IgD-negative memory B cell (primary cell): ENCODE measurements around the gene STK32A. TPM values are rescaled to one million over a fixed set of nuclear protein-coding genes. Genes with fewer than 3 reads are reported as not detected.
A peak's percentile ranks its signal among the peaks of the same experiment; 100 is the strongest.

Experiments
- H3K27ac Mint-ChIP-seq, 3 donors: one replicate each; pipeline ENCODE4 v1.8.0; 2020 to 2022; ENCODE audit warnings: mild to moderate bottlenecking in 3 of 3, mixed read lengths in 3 of 3, moderate library complexity in 1 of 3
- H3K27me3 Mint-ChIP-seq: one replicate; pipeline ENCODE4 v1.8.0; 2021; ENCODE audit warnings: mixed read lengths
- H3K36me3 Mint-ChIP-seq: one replicate; pipeline ENCODE4 v1.8.0; 2020; ENCODE audit warnings: mild to moderate bottlenecking, mixed read lengths
- H3K4me1 Mint-ChIP-seq, 3 donors: one replicate each; pipeline ENCODE4 v1.8.0; 2020 to 2022; ENCODE audit warnings: mixed read lengths in 3 of 3, mild to moderate bottlenecking in 1 of 3
- H3K4me3 Mint-ChIP-seq, 4 donors: one replicate each; pipeline ENCODE4 v1.8.0; 2020 to 2022; ENCODE audit warnings: mild to moderate bottlenecking in 4 of 4, mixed read lengths in 4 of 4, moderate library complexity in 3 of 4
- H3K9me3 Mint-ChIP-seq, 3 donors: one replicate each; pipeline ENCODE4 v1.8.0; 2020 to 2021; ENCODE audit warnings: mixed read lengths in 3 of 3, mild to moderate bottlenecking in 1 of 3
- polyA plus RNA-seq: library from polyadenylated mRNA; unstranded; fragments of 300-500 nt; fragmentation: Illumina TruSeq; gene quantifications from one replicate; pipeline ENCODE4 v1.2.3, GENCODE V29; 2021

The STK32A gene
- not detected for polyA plus RNA-seq

DNA sequence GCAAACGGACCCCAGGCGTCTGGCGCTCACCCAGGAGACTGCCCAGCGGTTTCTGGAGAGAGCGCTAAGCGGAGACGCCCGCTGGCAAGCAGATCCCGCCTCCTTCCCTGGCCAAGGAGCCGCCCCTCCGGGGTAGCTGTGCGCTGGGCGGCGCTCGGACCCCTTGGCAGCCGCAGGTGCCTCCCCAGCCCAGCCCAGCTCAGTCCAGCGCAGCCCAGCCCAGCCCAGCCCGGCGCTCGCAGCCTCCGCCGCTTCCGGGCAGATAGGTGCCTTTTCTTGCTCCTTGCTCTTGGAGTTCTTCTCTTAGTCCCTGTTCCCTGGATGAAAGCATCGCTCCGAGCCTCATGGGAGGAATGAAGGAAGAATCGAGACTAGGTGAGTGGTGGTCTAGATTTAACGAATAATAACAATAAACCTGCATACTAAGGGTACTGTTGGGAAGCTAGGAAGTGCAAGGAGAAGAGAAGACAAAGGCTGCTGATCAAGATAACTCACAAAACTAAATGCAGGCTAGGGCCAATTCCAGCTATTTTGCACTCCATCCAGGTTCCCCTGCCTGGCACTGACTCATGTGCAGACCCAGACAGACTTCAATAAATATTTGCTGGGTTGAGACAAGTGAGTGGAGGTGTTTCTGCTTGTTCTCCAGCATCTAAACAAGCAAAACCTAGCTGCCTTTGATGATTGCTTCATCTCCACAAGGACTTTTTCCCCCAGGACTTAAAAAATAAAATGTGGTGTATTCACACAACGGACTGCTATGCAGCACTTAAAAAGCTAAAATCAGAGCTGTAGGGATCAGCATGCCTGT is at the start of gene STK32A:
TSS of gene STK32A (plus strand) at position 202 of the 811 bp plus-strand sequence. CDS start 4,609 bp downstream, outside the sequence.
- Mint-ChIP-seq H3K4me1 (peaks cover 0 to 3% (median 0%) of the 10 kb centered on the region in 3 donors), H3K27ac (no peak within 1 kb of the TSS), H3K27me3 (peaks cover 7% of the 10 kb centered on the region), H3K9me3 (peaks cover 0 to 13% (median 6%) of the 10 kb centered on the region in 3 donors), H3K36me3 (no peaks in the 10 kb centered on the region), H3K4me3 (no peak within 1 kb of the TSS)

DNA sequence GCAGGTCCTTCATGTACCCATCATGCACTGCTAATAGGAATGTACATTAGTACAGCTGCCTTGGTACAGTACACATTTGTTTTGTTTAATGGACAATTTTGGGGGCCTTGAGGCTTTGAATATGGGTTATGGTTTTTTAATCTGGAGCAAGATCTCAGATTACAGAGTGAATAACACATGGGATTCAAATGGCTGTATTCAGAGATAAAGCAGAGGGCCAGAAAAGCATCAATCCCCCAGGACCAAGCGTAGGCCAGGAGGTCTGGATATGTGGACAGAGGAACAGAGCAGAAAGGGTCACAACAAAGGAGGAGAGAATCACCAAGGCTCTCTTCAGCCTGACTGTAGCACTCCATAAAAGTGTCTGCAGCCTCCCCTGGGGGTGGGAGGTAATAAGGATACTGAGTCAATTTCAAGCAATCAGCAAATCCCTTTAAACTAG is 47.7 kb upstream of the STK32A start:
- H3K4me3 Mint-ChIP-seq = no peak overlapping the region
- peaks cover 0 to 2% (median 0%) of the 10 kb centered on the region in 3 donors for H3K4me1 Mint-ChIP-seq
- no peak overlapping the region for H3K27ac Mint-ChIP-seq
- H3K27me3 Mint-ChIP-seq = peaks cover 5% of the 10 kb centered on the region
- H3K36me3 Mint-ChIP-seq = no peaks in the 10 kb centered on the region
- peaks cover 0 to 6% (median 0%) of the 10 kb centered on the region in 3 donors for H3K9me3 Mint-ChIP-seq

DNA sequence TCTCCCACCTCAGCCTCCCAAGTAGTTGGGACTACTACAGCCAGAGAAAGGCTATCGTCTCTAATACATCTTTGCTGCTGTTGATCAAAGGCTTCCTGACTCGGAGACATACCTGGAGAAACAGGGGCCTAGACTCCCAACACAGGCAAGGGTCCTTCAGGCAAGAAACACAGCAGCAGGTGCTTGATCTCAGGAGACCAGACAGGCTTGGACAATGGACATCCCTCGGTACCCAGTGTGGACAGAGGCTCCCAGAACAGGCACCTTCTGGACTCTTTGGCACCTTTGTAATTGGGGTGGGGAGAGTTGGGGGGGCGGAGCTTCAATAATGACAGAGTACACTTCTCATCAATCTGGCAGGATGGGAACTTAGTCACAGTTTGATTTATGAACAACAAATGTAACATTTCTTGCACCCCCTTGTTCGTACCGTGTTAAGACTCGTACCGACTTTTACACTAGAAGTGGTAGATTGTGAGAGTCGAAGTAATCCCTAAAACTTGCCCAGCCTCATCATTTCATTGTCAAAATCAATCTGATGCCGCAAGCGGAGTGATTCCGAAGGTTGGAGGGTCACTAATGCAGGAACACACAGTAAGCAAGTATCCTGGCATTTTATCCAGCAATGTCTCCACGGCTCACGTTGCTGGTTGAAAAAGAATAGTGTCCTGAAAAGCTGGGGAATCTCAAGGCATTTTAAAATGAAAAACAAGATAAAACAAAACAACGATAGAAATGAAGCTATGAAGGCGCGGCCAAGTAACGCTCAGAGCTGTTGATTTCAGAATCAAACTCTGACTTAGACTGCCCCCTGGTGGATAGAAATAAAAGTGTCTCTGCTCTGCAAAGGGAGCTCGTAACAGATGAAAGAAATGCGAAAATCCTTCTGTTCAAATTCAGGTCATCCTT is 46.4 kb upstream of the STK32A start:
- peaks cover 5% of the 10 kb centered on the region for H3K27me3 Mint-ChIP-seq
- H3K4me3 Mint-ChIP-seq = no peak overlapping the region
- no peaks in the 10 kb centered on the region for H3K36me3 Mint-ChIP-seq

DNA sequence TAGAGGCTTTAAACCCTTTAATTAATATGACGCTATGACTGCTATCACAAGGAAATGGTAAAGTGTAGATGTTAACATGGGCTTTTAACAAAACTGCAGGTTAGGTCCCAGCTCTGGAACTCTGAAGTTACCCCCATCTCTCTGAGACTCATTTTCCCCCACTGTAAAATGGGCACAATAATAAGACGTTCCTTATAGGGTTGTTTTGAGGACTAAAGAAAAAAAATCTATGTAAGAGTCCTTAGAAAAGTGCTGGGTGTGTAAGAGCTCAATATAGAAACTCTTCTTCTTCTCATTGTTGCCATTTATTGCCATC is 45.8 kb upstream of the STK32A start:
- Mint-ChIP-seq H3K4me3 (no peak overlapping the region), H3K4me1 (peaks cover 0 to 2% (median 0%) of the 10 kb centered on the region in 3 donors), H3K27ac (no peak overlapping the region), H3K36me3 (no peaks in the 10 kb centered on the region), H3K9me3 (peaks cover 0 to 6% (median 0%) of the 10 kb centered on the region in 3 donors), H3K27me3 (peaks cover 5% of the 10 kb centered on the region)

More for the DNA sequence above, 46.4 kb upstream of the STK32A start:
- Mint-ChIP-seq H3K27ac (no peak overlapping the region), H3K9me3 (peaks cover 0 to 6% (median 0%) of the 10 kb centered on the region in 3 donors), H3K4me1 (peaks cover 0 to 2% (median 0%) of the 10 kb centered on the region in 3 donors)

DNA sequence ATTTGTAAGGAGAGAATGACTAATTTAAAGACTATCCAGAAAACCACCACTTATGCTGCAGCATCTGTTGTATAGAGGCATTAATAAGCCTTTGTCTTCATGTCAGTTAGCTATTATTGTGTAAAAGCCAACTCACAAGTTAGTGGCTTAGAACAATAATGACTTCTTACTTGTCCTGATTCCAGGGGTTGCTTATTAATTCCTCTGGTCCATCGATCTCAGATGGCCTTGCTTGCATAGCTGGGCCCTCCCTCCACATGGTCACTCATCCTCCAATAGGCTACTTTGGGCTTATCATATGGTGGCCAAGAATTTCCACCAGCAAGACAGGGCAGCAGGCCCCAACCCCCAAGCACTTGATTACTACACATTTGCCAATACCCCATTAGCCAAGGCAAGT is 44.5 kb upstream of the STK32A start:
- H3K36me3 Mint-ChIP-seq = no peaks in the 10 kb centered on the region
- H3K27me3 Mint-ChIP-seq = peaks cover 5% of the 10 kb centered on the region
- no peak overlapping the region for H3K4me3 Mint-ChIP-seq
- H3K4me1 Mint-ChIP-seq = peaks cover 0 to 2% (median 0%) of the 10 kb centered on the region in 3 donors
- no peak overlapping the region for H3K27ac Mint-ChIP-seq
- peaks cover 0 to 4% (median 0%) of the 10 kb centered on the region in 3 donors for H3K9me3 Mint-ChIP-seq

DNA sequence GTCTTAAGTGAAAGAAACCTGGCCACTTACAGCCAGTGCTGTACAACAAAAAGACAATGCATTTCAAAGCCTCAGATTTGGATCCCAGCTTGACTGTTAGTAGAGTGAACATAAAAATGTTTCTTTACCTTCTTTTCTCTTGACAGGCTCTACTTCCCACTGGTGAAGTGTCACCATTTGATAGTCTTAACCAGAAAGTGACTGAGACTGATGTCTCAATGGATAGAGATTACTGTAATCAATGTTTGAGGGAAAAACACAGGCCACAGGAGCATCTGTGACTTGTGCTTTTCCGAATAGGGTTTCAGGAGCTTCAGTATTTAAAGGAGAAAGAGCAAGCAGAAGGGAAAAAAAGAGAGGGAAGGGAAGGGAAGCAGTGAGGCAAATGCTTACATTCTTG is 41.7 kb upstream of the STK32A start:
- H3K4me1 Mint-ChIP-seq = peaks cover 0 to 2% (median 0%) of the 10 kb centered on the region in 3 donors
- H3K36me3 Mint-ChIP-seq = no peaks in the 10 kb centered on the region
- peaks cover 5% of the 10 kb centered on the region for H3K27me3 Mint-ChIP-seq
- H3K27ac Mint-ChIP-seq = no peak overlapping the region
- no peaks in the 10 kb centered on the region for H3K9me3 Mint-ChIP-seq
- no peak overlapping the region for H3K4me3 Mint-ChIP-seq

DNA sequence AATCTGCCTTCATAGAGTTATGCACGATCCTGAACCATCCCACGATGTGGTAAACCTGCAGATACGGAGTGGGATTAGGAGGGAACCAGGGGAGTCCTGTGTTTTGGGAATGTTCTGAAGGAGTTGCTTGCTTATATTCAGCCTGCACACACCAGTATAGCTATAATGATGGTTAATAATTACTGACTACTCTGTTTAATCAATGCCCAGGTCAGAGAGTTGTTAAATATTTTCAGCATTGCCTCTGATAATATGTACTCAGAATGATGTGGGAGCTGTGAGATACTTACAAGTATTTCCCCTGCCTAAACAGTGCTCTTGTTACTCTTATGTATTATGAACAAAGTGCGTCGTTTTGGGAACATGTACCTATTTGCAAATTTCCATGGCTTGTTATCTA is 34.8 kb upstream of the STK32A start:
- Mint-ChIP-seq H3K36me3 (no peaks in the 10 kb centered on the region), H3K9me3 (peaks cover 0 to 2% (median 0%) of the 10 kb centered on the region in 3 donors), H3K4me3 (no peak overlapping the region), H3K27ac (no peak overlapping the region), H3K4me1 (no peaks in the 10 kb centered on the region), H3K27me3 (no peaks in the 10 kb centered on the region)

DNA sequence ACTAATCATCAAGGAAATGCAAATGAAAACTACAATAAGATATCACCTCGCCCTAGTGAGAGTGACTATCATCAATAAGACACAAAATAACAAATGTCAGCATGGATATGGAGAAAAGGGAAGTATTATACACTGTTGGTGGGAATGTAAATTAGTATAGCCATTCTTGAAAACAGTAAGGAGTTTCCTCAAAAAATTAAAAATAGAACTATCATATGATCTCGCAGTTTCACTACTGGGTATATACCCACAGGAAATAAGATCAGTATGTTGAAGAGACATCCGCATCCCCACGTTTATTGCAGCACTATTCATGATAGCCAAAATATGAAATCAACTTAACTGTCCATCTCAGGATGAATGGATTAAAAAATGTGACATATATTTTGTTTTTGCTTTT is 31.6 kb upstream of the STK32A start:
- no peak overlapping the region for H3K27ac Mint-ChIP-seq
- peaks cover 0 to 2% (median 0%) of the 10 kb centered on the region in 3 donors for H3K9me3 Mint-ChIP-seq
- no peaks in the 10 kb centered on the region for H3K4me1 Mint-ChIP-seq
- no peak overlapping the region for H3K4me3 Mint-ChIP-seq
- H3K27me3 Mint-ChIP-seq = no peaks in the 10 kb centered on the region
- H3K36me3 Mint-ChIP-seq = no peaks in the 10 kb centered on the region

DNA sequence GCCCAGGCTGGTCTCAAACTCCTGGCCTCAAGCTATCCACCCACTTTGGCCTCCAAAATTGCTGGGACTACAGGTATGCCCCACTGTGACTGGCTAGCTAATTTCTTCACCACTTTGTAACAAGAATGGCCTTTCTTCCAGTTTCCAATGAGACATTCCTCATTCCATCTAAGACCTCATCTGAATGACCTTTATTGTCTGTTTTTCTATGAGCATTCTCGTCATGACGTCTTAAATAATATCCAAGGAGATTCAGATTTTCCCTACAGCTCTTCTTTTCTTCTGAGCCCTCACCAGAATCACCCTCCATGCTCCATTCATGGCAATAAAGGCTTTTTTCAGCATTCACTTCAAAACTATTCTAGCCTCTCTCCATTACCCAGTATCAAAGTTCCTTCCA is 30.2 kb upstream of the STK32A start:
- H3K36me3 Mint-ChIP-seq = no peaks in the 10 kb centered on the region
- H3K27me3 Mint-ChIP-seq = no peaks in the 10 kb centered on the region
- no peaks in the 10 kb centered on the region for H3K4me1 Mint-ChIP-seq
- no peak overlapping the region for H3K27ac Mint-ChIP-seq
- H3K4me3 Mint-ChIP-seq = no peak overlapping the region
- H3K9me3 Mint-ChIP-seq = peaks cover 0 to 2% (median 0%) of the 10 kb centered on the region in 3 donors

DNA sequence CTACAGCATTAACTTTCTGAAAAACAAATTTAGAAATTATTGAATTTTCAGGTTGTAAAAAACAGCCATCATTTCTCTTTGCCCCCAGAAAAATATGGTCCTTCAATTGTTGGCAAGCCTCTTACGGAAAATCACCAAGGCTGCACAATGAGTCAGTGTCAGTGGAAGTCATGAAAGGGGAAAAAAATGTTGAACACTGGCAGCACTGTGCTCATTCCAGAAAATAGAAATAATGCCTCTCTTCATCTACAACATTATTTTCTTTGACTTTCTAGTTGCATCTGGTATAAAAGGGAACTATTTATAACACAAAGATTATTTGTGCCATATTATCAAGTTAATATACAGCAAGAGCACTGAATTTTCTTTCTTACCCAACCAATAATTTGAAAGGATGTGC is 26.7 kb upstream of the STK32A start:
- H3K27ac Mint-ChIP-seq = no peak overlapping the region
- peaks cover 0 to under 1% (median 0%) of the 10 kb centered on the region in 3 donors for H3K9me3 Mint-ChIP-seq
- no peak overlapping the region for H3K4me3 Mint-ChIP-seq
- no peaks in the 10 kb centered on the region for H3K36me3 Mint-ChIP-seq
- H3K27me3 Mint-ChIP-seq = no peaks in the 10 kb centered on the region
- no peaks in the 10 kb centered on the region for H3K4me1 Mint-ChIP-seq

DNA sequence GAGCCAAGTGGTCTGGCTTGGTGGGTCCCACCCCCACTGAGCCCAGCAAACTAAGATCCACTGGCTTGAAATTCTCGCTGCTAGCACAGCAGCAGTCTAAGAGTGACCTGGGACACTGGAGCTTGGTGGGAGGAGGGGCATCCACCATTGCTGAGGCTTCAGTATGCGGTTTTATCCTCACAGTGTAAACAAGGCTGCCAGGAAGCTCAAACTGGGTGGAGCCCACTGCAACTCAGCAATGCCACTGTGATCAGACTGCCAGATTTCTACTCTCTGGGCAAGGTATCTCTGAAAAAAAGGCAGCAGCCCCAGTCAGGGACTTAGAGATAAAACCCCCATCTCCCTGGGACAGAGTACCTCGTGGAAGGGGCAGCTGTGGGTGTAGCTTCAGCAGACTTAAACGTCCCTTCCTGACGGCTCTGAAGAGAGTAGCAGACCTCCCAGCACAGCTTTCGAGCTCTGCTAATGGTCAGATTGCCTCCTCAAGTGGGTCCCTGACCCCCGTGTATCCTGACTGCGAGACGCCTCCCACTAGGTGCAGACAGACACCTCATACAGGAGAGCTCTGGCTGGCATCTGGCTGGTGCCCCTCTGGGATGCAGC is 18.2 kb upstream of the STK32A start:
- Mint-ChIP-seq H3K36me3 (no peaks in the 10 kb centered on the region), H3K27ac (no peak overlapping the region), H3K4me3 (no peak overlapping the region), H3K4me1 (no peaks in the 10 kb centered on the region), H3K27me3 (peaks cover 1% of the 10 kb centered on the region), H3K9me3 (peaks cover 0 to 7% (median 5%) of the 10 kb centered on the region in 3 donors)

DNA sequence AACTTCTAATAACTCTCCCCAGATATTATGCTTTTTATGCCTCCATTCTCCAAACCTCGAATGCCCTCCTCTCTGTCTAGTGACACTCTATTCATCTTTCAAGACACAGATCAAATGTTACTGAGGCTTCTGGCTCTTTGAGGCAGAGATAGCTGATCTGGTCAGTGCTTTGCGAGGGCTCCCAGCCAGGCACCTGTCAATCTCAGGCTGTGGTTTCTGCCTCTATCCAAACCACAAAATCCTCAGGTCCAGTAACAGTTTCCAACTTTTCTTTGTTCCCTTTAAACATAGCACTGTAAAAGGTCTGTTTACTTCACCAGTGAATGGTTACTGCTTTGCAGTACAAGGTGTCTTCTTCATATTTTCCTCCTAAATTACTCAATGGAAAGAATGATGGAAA is 11.5 kb upstream of the STK32A start:
- Mint-ChIP-seq H3K4me3 (no peak overlapping the region), H3K27ac (peak overlapping the region in 1 of 3 donors; percentile 8), H3K27me3 (no peaks in the 10 kb centered on the region), H3K9me3 (peaks cover 3 to 9% (median 4%) of the 10 kb centered on the region in 3 donors), H3K4me1 (no peaks in the 10 kb centered on the region), H3K36me3 (no peaks in the 10 kb centered on the region)

DNA sequence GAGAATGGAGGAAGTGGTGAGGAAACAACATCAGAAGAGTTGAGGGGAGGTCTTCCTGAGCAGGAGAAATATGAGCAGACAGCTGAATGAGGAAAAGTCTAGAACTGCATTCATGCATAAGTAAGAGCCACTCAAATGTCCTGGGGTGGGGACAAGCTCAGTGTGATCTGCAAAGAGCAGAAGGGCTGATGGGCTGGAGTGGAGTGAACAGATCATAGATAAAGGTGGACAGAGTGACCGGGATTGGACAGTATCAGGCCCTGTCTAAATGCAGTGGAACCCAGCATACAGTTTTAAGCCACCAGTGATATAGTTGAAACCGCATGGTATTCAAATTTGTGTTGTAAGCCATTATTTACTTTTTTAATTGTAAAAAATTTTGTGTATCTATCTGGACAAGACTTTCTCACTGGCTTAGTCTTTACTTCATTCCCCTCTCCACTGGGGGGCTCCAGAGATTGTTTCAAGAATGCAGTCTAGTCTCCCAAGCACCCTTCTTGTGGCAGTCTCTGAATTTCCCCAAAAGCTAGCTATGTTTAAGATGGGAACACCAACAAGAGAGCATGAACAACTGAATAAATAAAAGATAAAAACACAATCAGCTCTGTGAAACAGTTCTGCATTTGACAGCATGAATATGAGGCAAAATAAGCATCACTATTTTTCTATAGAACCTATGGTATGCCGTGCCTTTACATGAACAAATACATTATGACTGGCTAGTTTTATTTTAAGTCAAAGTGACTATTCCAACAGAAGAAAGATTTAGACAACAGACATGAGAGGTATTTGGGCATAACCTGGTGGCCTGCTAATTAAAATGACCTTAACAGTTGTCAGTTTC is 10.7 kb upstream of the STK32A start:
- Mint-ChIP-seq H3K27ac (no peak overlapping the region), H3K27me3 (no peaks in the 10 kb centered on the region), H3K9me3 (peaks cover 3 to 5% (median 4%) of the 10 kb centered on the region in 3 donors), H3K4me1 (no peaks in the 10 kb centered on the region), H3K36me3 (no peaks in the 10 kb centered on the region), H3K4me3 (no peak overlapping the region)

DNA sequence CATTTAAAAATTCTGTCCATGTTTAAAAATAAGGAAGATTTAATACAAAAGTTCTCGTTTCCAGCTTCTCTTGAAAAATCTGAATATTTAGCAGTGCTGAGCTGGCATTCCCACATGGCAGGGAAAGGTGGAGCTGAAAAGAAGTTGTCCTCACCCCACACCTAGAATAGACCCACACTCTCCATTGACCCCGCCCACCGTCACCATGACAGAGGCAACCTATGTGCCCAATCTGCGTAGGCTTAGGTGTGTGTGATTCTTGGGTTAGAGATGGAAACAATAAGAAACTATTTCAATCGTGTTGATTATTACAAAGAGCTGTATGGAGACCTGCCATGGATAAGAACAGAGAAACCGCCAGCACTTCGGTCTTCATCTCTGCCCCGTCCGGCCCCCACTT is 8.9 kb upstream of the STK32A start:
- H3K36me3 Mint-ChIP-seq = no peaks in the 10 kb centered on the region
- no peaks in the 10 kb centered on the region for H3K27me3 Mint-ChIP-seq
- no peak overlapping the region for H3K4me3 Mint-ChIP-seq
- no peak overlapping the region for H3K27ac Mint-ChIP-seq
- peaks cover 1 to 5% (median 3%) of the 10 kb centered on the region in 3 donors for H3K9me3 Mint-ChIP-seq
- no peaks in the 10 kb centered on the region for H3K4me1 Mint-ChIP-seq
